ENCODE measurements around the gene TNFRSF8. TPM values are rescaled to one million over a fixed set of nuclear protein-coding genes. Genes with fewer than 3 reads are reported as not detected.

The TNFRSF8 gene
- total RNA-seq, 5 donors from 2014 or later (not counting 1 experiment from before 2014, with no cell fraction given), result 0.20 to 0.53 (median 0.33) TPM; not detected in 1

DNA sequence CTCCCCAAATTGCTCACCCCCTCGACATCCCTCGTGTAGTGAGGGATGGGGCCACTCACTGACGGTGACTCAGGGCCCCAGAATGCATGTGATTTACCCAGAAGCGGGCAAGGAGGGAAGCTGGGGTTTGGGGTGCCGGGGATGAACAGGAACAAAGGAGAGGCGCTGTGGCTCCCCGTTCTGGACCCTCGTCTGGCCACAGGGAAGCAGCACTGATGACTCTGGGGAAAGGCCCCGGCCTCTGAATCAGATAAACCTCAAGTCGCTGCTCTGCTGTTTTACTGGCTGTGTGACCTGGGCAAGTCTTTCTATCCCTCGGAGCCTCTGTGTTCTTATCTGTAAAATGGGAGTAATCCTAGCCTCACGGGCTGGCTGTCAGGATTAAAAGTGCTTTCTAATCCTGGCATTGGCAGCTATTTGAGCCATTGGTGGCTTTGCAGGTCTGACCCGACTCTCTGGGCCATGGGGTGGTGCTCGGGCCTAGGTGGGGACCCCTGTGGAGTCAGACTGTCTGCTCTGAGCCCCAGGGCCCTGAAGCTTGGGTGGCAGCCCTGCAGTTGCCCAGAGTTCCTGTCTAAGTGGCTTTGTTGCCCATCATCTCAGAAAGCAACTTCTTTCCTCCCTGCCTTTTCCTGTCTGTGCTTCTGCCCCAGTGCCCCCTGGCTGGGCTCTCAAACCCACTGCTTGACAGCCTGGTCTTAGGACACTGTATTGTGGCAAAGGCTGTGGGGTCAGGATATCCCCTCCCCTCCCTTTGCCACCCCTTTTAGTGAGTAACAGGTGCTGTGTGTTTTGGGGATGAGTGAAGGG lies 109.1 kb downstream of the TNFRSF8 start:
- ATAC-seq (replicated peaks in 1 of 4) (peak in 3 of 4 experiments; percentile 11 to 17 (median 11)), DNase-seq (peak in 2 of 35 experiments; percentile 41 to 63)
- no peaks in the 10 kb centered on the region for H3K27me3 ChIP-seq (replicated peaks in 1 of 2; ENCODE audit: control insufficient read depth in 2 of 2, extremely low read depth in 1 of 2, insufficient read depth in 2 of 2, low read length in 1 of 2)
- ChIA-PET CTCF (no interaction called here), POLR2A (interaction anchor here in 1 of 2 donors (1.4 kb wide), 1 partner anchor 10 kb away, joined by 4 read pairs; no protein-coding TSS in a partner anchor)
- no peaks in the 10 kb centered on the region for H3K9me3 ChIP-seq
- H3K4me1 Mint-ChIP-seq, result peaks cover 77 to 93% (median 92%) of the 10 kb centered on the region in 3 donors
- peaks cover 21% of the 10 kb centered on the region for H3K36me3 Mint-ChIP-seq
- peaks cover 42 to 98% of the 10 kb centered on the region in 2 experiments for H3K4me1 ChIP-seq (ENCODE audit: control insufficient read depth in 1 of 2, extremely low read depth in 1 of 2, insufficient read depth in 2 of 2, low read length in 2 of 2)
- peaks cover 0 to 18% of the 10 kb centered on the region in 2 donors for H3K36me3 ChIP-seq (ENCODE audit: control insufficient read depth in 2 of 2, extremely low read depth in 1 of 2, insufficient read depth in 1 of 2, low read length in 1 of 2)
- peak overlapping the region in 1 of 2 donors; percentile 10 for H3K4me3 ChIP-seq (ENCODE audit: control insufficient read depth in 1 of 2, extremely low read depth in 1 of 2, low read length in 1 of 2)
- H3K27ac Mint-ChIP-seq, result peak overlapping the region; percentile 90 to 96
- peak overlapping the region; percentile 97 for H3K27ac ChIP-seq (ENCODE audit: low read length)
- H3K4me3 Mint-ChIP-seq, result peak overlapping the region; percentile 54 to 92 (median 62)
- H3K27me3 Mint-ChIP-seq, result no peaks in the 10 kb centered on the region
- H3K9me3 Mint-ChIP-seq, result peaks cover 0 to 4% (median 0%) of the 10 kb centered on the region in 3 donors
- 52% methylated on average over 12 of the region's 14 CpGs for WGBS (ENCODE audit: insufficient coverage)

DNA sequence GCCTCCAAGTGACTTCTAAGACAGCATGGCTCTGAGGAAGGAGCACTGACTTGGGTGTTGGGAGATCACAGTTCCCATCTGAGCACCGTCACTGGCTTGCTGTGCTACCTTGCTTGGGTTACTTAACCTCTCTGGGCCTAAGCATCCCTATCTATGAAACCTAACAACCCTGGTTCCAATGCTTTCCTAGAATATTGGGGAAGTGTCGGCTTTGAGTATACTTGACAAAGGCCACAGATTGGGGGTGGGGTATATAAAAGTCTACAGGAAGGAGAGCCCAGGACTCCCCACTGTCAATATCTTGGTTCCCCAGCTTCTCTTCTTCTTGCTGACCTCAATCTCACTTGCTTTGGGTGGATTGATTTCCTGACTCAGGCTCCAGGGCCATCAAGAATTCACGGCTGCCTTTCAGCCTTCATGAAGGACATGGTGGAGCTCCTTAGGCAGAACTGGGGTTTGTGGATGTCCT lies 110.0 kb downstream of the TNFRSF8 start:
- no peaks in the 10 kb centered on the region for H3K9me3 ChIP-seq
- POLR2A ChIA-PET, result interaction anchor here (0.5 to 1.4 kb wide), 3 partner anchors 11 to 25 kb away, joined by 4 to 10 read pairs (median 5); no protein-coding TSS in a partner anchor
- H3K9me3 Mint-ChIP-seq, result peaks cover 0 to 4% (median 0%) of the 10 kb centered on the region in 3 donors
- no peaks in the 10 kb centered on the region for H3K27me3 ChIP-seq (replicated peaks in 1 of 2; ENCODE audit: control insufficient read depth in 2 of 2, extremely low read depth in 1 of 2, insufficient read depth in 2 of 2, low read length in 1 of 2)
- CTCF ChIA-PET, result interaction anchor here in 1 of 2 donors (1.1 kb wide), 1 partner anchor 48 kb away, joined by 3 read pairs; no protein-coding TSS in a partner anchor
- peaks cover 78 to 94% (median 94%) of the 10 kb centered on the region in 3 donors for H3K4me1 Mint-ChIP-seq
- peaks cover 0 to 18% of the 10 kb centered on the region in 2 donors for H3K36me3 ChIP-seq (ENCODE audit: control insufficient read depth in 2 of 2, extremely low read depth in 1 of 2, insufficient read depth in 1 of 2, low read length in 1 of 2)
- peak overlapping the region; percentile 54 to 92 (median 62) for H3K4me3 Mint-ChIP-seq
- peak overlapping the region; percentile 97 for H3K27ac ChIP-seq (ENCODE audit: low read length)
- ATAC-seq (replicated peaks in 1 of 4) (no peak), DNase-seq (no peak)
- peak overlapping the region; percentile 90 to 96 for H3K27ac Mint-ChIP-seq
- H3K4me3 ChIP-seq (ENCODE audit: control insufficient read depth in 1 of 2, extremely low read depth in 1 of 2, low read length in 1 of 2), result peak overlapping the region in 1 of 2 donors; percentile 7
- H3K27me3 Mint-ChIP-seq, result no peaks in the 10 kb centered on the region
- peaks cover 18% of the 10 kb centered on the region for H3K36me3 Mint-ChIP-seq
- no CpG with 5 or more reads among the region's 3 CpGs for WGBS (ENCODE audit: insufficient coverage)
- peaks cover 48 to 100% of the 10 kb centered on the region in 2 experiments for H3K4me1 ChIP-seq (ENCODE audit: control insufficient read depth in 1 of 2, extremely low read depth in 1 of 2, insufficient read depth in 2 of 2, low read length in 2 of 2)

DNA sequence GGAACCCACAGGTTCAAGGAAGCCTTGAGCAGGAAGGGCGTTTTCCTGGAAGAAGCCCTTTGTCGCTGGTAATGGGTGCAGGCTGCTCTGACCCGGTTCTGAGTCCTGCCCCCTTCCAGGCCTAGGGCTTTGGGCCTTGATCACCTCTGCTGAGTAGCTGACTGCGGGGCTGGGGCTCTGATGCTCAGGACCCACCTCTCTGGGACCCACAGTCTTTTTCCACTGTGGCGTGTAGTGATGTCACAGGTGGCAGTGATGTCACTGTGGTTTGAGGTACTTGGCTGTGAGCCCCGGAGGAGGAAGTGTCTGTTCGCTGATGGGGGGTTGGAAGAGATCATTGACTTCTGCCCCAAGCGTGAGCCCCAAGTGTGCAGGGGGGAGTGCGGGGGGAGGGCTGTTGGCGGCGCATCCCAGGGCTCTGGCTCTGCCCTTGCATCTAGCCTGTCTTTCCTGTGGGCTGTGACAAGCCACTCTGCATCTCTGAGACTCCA lies 110.6 kb downstream of the TNFRSF8 start:
- WGBS (ENCODE audit: insufficient coverage), result 4% methylated on average over 4 of the region's 11 CpGs
- Histone ChIP-seq H3K4me1 (ENCODE audit: control insufficient read depth in 1 of 2, extremely low read depth in 1 of 2, insufficient read depth in 2 of 2, low read length in 2 of 2) (peaks cover 50 to 100% of the 10 kb centered on the region in 2 experiments), H3K27ac (ENCODE audit: low read length) (peak overlapping the region; percentile 97), H3K4me3 (ENCODE audit: control insufficient read depth in 1 of 2, extremely low read depth in 1 of 2, low read length in 1 of 2) (peak overlapping the region; percentile 7 to 33), H3K36me3 (ENCODE audit: control insufficient read depth in 2 of 2, extremely low read depth in 1 of 2, insufficient read depth in 1 of 2, low read length in 1 of 2) (peaks cover 0 to 18% of the 10 kb centered on the region in 2 donors), H3K27me3 (replicated peaks in 1 of 2; ENCODE audit: control insufficient read depth in 2 of 2, extremely low read depth in 1 of 2, insufficient read depth in 2 of 2, low read length in 1 of 2) (no peaks in the 10 kb centered on the region), H3K9me3 (no peaks in the 10 kb centered on the region)
- H3K4me1 Mint-ChIP-seq, result peaks cover 78 to 94% (median 94%) of the 10 kb centered on the region in 3 donors
- H3K27me3 Mint-ChIP-seq, result no peaks in the 10 kb centered on the region
- peaks cover 0 to 4% (median 0%) of the 10 kb centered on the region in 3 donors for H3K9me3 Mint-ChIP-seq
- ChIA-PET POLR2A (interaction anchor here in 1 of 2 donors (1.4 kb wide), 1 partner anchor 12 kb away, joined by 4 read pairs; no protein-coding TSS in a partner anchor), CTCF (interaction anchor here in 1 of 2 donors (1.1 kb wide), 1 partner anchor 49 kb away, joined by 3 read pairs; no protein-coding TSS in a partner anchor)
- peak overlapping the region; percentile 90 to 96 for H3K27ac Mint-ChIP-seq
- H3K36me3 Mint-ChIP-seq, result peaks cover 18% of the 10 kb centered on the region
- DNase-seq (peak in 34 of 35 experiments; percentile 78 to 99 (median 96)), ATAC-seq (replicated peaks in 1 of 4) (peak; percentile 31 to 66 (median 37))
- peak overlapping the region; percentile 54 to 92 (median 62) for H3K4me3 Mint-ChIP-seq

DNA sequence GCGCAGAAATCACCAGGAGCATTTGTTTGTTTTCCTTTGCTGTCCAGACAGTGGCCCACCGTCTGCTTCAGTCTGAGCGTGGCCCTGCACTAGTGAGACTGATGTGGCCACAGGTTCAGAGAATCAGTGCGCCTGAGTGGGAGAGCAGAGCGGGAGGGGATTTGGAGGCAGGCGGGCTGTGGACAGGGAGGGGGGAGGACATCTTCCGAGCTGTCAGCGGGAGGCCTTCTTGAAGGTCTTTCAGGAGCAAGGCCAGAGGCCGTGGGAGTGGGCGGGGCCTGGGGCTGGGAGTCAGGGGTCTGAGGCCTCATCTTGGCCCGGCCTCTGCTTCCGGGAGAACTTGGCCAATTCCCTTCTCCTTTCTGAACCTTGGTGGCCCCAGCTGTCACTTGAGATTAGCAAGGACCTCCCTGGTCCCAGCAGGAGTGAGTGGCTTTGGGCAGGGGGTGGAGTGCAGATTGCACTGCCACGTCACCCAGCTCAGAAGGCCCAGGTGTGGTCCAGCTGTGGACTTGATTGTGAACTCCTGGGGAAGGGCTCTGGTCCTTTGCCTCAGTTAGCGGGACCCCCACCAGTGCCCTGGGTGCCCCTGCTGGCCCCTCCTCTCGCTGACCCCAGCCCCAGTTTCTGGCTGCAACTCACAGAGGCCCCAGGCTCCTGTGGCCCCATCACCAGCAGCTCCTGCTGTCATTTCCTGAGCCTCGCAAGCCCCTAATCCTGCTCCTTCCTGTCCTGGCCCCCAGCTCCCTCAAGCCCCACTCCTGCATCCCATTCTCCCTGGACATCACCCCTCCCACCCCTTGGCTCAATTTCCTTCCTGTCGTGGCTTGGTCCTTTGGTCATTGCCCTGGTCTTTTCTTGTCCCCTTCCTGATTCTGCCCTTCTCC lies 112.1 kb downstream of the TNFRSF8 start:
- ChIA-PET CTCF (no interaction called here), POLR2A (interaction anchor here in 1 of 2 donors (0.6 kb wide), 1 partner anchor 27 kb away, joined by 3 read pairs; no protein-coding TSS in a partner anchor)
- no peak for DNase-seq
- Histone ChIP-seq H3K27ac (ENCODE audit: low read length) (peak overlapping the region; percentile 97), H3K4me1 (ENCODE audit: control insufficient read depth in 1 of 2, extremely low read depth in 1 of 2, insufficient read depth in 2 of 2, low read length in 2 of 2) (peaks cover 59 to 100% of the 10 kb centered on the region in 2 experiments), H3K9me3 (no peaks in the 10 kb centered on the region), H3K36me3 (ENCODE audit: control insufficient read depth in 2 of 2, extremely low read depth in 1 of 2, insufficient read depth in 1 of 2, low read length in 1 of 2) (peaks cover 0 to 21% of the 10 kb centered on the region in 2 donors), H3K27me3 (replicated peaks in 1 of 2; ENCODE audit: control insufficient read depth in 2 of 2, extremely low read depth in 1 of 2, insufficient read depth in 2 of 2, low read length in 1 of 2) (no peaks in the 10 kb centered on the region), H3K4me3 (ENCODE audit: control insufficient read depth in 1 of 2, extremely low read depth in 1 of 2, low read length in 1 of 2) (no peak overlapping the region)
- Mint-ChIP-seq H3K27me3 (no peaks in the 10 kb centered on the region), H3K4me1 (peaks cover 86 to 95% (median 94%) of the 10 kb centered on the region in 3 donors), H3K36me3 (peaks cover 11% of the 10 kb centered on the region), H3K4me3 (peak overlapping the region; percentile 34 to 92 (median 39)), H3K27ac (peak overlapping the region; percentile 90 to 96), H3K9me3 (peaks cover 0 to 4% (median 0%) of the 10 kb centered on the region in 3 donors)
- ATAC-seq (replicated peaks in 1 of 4), result no peak
- WGBS (ENCODE audit: insufficient coverage), result 69% methylated on average over 11 of the region's 17 CpGs

DNA sequence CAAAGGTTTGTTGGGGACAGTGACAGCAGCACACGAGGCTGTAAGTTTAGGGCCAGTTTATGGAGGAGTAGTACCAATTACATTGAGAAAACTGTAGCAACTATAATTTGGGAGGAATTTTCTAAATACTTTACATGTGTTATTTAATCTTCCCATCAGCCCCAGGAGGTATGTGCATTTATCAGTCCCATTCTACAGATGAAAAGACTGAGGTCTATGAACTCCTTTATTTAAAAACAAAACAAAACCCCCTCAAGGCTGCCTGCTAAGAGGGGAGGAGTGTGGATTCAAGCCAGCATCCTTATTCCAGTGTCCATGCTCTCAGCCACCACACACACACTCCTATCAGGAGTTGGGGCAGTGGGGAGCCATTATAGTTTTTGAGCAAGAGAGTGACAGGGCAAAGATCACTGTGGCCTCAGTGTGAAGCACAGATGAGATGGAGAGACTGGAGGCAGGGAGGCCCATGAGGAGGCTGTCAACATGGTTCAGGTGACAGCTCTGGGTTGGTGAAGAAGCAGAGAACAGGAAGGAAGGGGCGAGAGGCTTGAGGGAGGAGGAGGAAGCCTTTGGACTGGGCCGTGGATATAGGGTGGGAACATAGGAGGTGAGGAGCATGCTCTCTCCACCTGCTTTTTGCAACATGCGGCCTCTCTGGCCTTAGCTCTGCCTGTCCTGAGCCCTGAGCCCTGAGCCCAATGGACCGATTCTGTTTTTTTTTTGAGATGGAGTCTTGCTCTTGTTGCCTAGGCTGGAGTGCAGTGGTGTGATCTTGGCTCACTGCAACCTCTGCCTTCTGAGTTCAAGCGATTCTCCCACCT lies 113.4 kb downstream of the TNFRSF8 start:
- Histone ChIP-seq H3K27me3 (replicated peaks in 1 of 2; ENCODE audit: control insufficient read depth in 2 of 2, extremely low read depth in 1 of 2, insufficient read depth in 2 of 2, low read length in 1 of 2) (no peaks in the 10 kb centered on the region), H3K36me3 (ENCODE audit: control insufficient read depth in 2 of 2, extremely low read depth in 1 of 2, insufficient read depth in 1 of 2, low read length in 1 of 2) (peaks cover 0 to 31% of the 10 kb centered on the region in 2 donors), H3K4me3 (ENCODE audit: control insufficient read depth in 1 of 2, extremely low read depth in 1 of 2, low read length in 1 of 2) (no peak overlapping the region), H3K4me1 (ENCODE audit: control insufficient read depth in 1 of 2, extremely low read depth in 1 of 2, insufficient read depth in 2 of 2, low read length in 2 of 2) (peaks cover 58 to 100% of the 10 kb centered on the region in 2 experiments), H3K27ac (ENCODE audit: low read length) (peak overlapping the region; percentile 95), H3K9me3 (no peaks in the 10 kb centered on the region)
- ATAC-seq (replicated peaks in 1 of 4) (no peak), DNase-seq (no peak)
- 43% methylated on average over 3 of the region's 6 CpGs for whole genome bisulfite sequencing (ENCODE audit: insufficient coverage)
- POLR2A ChIA-PET, result interaction anchor here in 1 of 2 donors (0.8 kb wide), 1 partner anchor 267 kb away, joined by 6 read pairs; no protein-coding TSS in a partner anchor
- Mint-ChIP-seq H3K27me3 (no peaks in the 10 kb centered on the region), H3K4me3 (peak overlapping the region; percentile 49 to 92 (median 63)), H3K4me1 (peaks cover 89 to 97% (median 97%) of the 10 kb centered on the region in 3 donors), H3K9me3 (peaks cover 0 to under 1% (median 0%) of the 10 kb centered on the region in 3 donors), H3K36me3 (peaks cover 4% of the 10 kb centered on the region), H3K27ac (peak overlapping the region; percentile 90 to 91)
- CTCF ChIA-PET, result interaction anchor here (0.7 to 3.2 kb wide), 3 partner anchors 14 to 52 kb away, joined by 3 to 37 read pairs (median 12); no protein-coding TSS in a partner anchor
